Measurements from ENCODE around the gene ZNF91.

Gene ZNF91

GRCh38 chr19:23409392-23410048, 14.2 kb upstream of the ZNF91 start:
- H3K4me3 ChIP-seq (ENCODE audit: low read length in 2 of 2): no peak overlapping the region
- H2AK5ac ChIP-seq (ENCODE audit: low read depth, low read length): no peak overlapping the region
- H4K91ac ChIP-seq (ENCODE audit: low read depth, low read length, poor library complexity): no peak overlapping the region
- no peak overlapping the region for H2BK15ac ChIP-seq (ENCODE audit: low read length)
- no peak overlapping the region for H2BK120ac ChIP-seq (ENCODE audit: low read depth, low read length)
- no peak overlapping the region for H3K14ac ChIP-seq (ENCODE audit: low read length)
- no peak overlapping the region for H4K8ac ChIP-seq (ENCODE audit: low read depth, low read length)
- H3K23ac ChIP-seq (ENCODE audit: low read depth, low read length, poor library complexity): no peak overlapping the region
- H3K9me3 ChIP-seq (replicated peaks in 1 of 2; ENCODE audit: control insufficient read depth in 2 of 2, insufficient read depth in 1 of 2, low read depth in 1 of 2, low read length in 2 of 2): peaks cover 2 to 18% of the 10 kb centered on the region in 2 donors
- no peak overlapping the region for H3K27ac ChIP-seq (replicated peaks; ENCODE audit: low read length)
- peaks cover 0 to 2% of the 10 kb centered on the region in 2 donors for H3K4me1 ChIP-seq (ENCODE audit: control insufficient read depth in 2 of 2, insufficient read depth in 1 of 2, low read depth in 1 of 2, low read length in 2 of 2)
- H3K4ac ChIP-seq (ENCODE audit: low read length): no peak overlapping the region
- H3K9ac ChIP-seq (ENCODE audit: low read depth, low read length, poor library complexity): no peak overlapping the region
- peak overlapping the region; percentile 6 for H3K18ac ChIP-seq (ENCODE audit: low read length)
- H2BK5ac ChIP-seq (ENCODE audit: low read length): no peak overlapping the region
- peaks cover 2% of the 10 kb centered on the region for H3K79me1 ChIP-seq (ENCODE audit: low read depth, low read length)
- peaks cover 5 to 56% of the 10 kb centered on the region in 2 donors for H3K36me3 ChIP-seq (replicated peaks in 1 of 2; ENCODE audit: control insufficient read depth in 2 of 2, insufficient read depth in 2 of 2, low read length in 2 of 2)
- no peak overlapping the region for H3K4me2 ChIP-seq (ENCODE audit: insufficient read depth, low read length, poor library complexity, severe bottlenecking)
- DNase-seq (ENCODE audit: low spot score): no peak
- H3K27me3 ChIP-seq (ENCODE audit: control insufficient read depth in 3 of 3, insufficient read depth in 3 of 3, low read depth in 1 of 3, low read length in 3 of 3): no peaks in the 10 kb centered on the region
- no peak overlapping the region for H2BK12ac ChIP-seq (ENCODE audit: low read length)
- no CpG with 5 or more reads among the region's 21 CpGs for WGBS, 2 donors (ENCODE audit: extremely low coverage in 2 of 2, insufficient read length in 2 of 2, insufficient replicate concordance in 1 of 2)
- no peak overlapping the region for H2AFZ ChIP-seq (ENCODE audit: low read length)

- no peak overlapping the region for H3K4me3 ChIP-seq (ENCODE audit: low read length in 2 of 2)
Measured at GRCh38 chr19:23407616-23408133, 12.4 kb upstream of the ZNF91 start.

GRCh38 chr19:23406721-23407120, 11.4 kb upstream of the ZNF91 start:
- Histone ChIP-seq H3K4ac (ENCODE audit: low read length) (no peak overlapping the region), H3K4me1 (ENCODE audit: control insufficient read depth in 2 of 2, insufficient read depth in 1 of 2, low read depth in 1 of 2, low read length in 2 of 2) (peaks cover 0 to 2% of the 10 kb centered on the region in 2 donors), H3K4me2 (ENCODE audit: insufficient read depth, low read length, poor library complexity, severe bottlenecking) (no peak overlapping the region), H3K14ac (ENCODE audit: low read length) (no peak overlapping the region), H2AFZ (ENCODE audit: low read length) (no peak overlapping the region), H4K91ac (ENCODE audit: low read depth, low read length, poor library complexity) (no peak overlapping the region), H2BK5ac (ENCODE audit: low read length) (no peak overlapping the region), H3K27me3 (ENCODE audit: control insufficient read depth in 3 of 3, insufficient read depth in 3 of 3, low read depth in 1 of 3, low read length in 3 of 3) (no peaks in the 10 kb centered on the region), H3K9me3 (replicated peaks in 1 of 2; ENCODE audit: control insufficient read depth in 2 of 2, insufficient read depth in 1 of 2, low read depth in 1 of 2, low read length in 2 of 2) (peaks cover 2 to 4% of the 10 kb centered on the region in 2 donors), H3K23ac (ENCODE audit: low read depth, low read length, poor library complexity) (no peak overlapping the region), H3K27ac (replicated peaks; ENCODE audit: low read length) (no peak overlapping the region), H3K4me3 (ENCODE audit: low read length in 2 of 2) (no peak overlapping the region), H3K18ac (ENCODE audit: low read length) (no peak overlapping the region), H2BK15ac (ENCODE audit: low read length) (no peak overlapping the region), H4K8ac (ENCODE audit: low read depth, low read length) (no peak overlapping the region), H2BK120ac (ENCODE audit: low read depth, low read length) (no peak overlapping the region), H2AK5ac (ENCODE audit: low read depth, low read length) (no peak overlapping the region), H3K9ac (ENCODE audit: low read depth, low read length, poor library complexity) (no peak overlapping the region), H3K79me1 (ENCODE audit: low read depth, low read length) (peaks cover 2% of the 10 kb centered on the region), H3K36me3 (replicated peaks in 1 of 2; ENCODE audit: control insufficient read depth in 2 of 2, insufficient read depth in 2 of 2, low read length in 2 of 2) (peaks cover 19 to 74% of the 10 kb centered on the region in 2 donors), H2BK12ac (ENCODE audit: low read length) (no peak overlapping the region)
- WGBS, 2 donors (ENCODE audit: extremely low coverage in 2 of 2, insufficient read length in 2 of 2, insufficient replicate concordance in 1 of 2): no CpG with 5 or more reads among the region's 3 CpGs
- DNase-seq (ENCODE audit: low spot score): no peak

More at GRCh38 chr19:23407616-23408133, 12.4 kb upstream of the ZNF91 start:
- Histone ChIP-seq H3K18ac (ENCODE audit: low read length) (no peak overlapping the region), H2BK120ac (ENCODE audit: low read depth, low read length) (no peak overlapping the region), H3K4me2 (ENCODE audit: insufficient read depth, low read length, poor library complexity, severe bottlenecking) (no peak overlapping the region), H3K4me1 (ENCODE audit: control insufficient read depth in 2 of 2, insufficient read depth in 1 of 2, low read depth in 1 of 2, low read length in 2 of 2) (peaks cover 0 to 2% of the 10 kb centered on the region in 2 donors), H3K4ac (ENCODE audit: low read length) (no peak overlapping the region), H3K14ac (ENCODE audit: low read length) (no peak overlapping the region), H3K36me3 (replicated peaks in 1 of 2; ENCODE audit: control insufficient read depth in 2 of 2, insufficient read depth in 2 of 2, low read length in 2 of 2) (peaks cover 10 to 64% of the 10 kb centered on the region in 2 donors), H2BK12ac (ENCODE audit: low read length) (no peak overlapping the region), H3K27ac (replicated peaks; ENCODE audit: low read length) (no peak overlapping the region), H4K91ac (ENCODE audit: low read depth, low read length, poor library complexity) (no peak overlapping the region), H3K23ac (ENCODE audit: low read depth, low read length, poor library complexity) (no peak overlapping the region), H3K27me3 (ENCODE audit: control insufficient read depth in 3 of 3, insufficient read depth in 3 of 3, low read depth in 1 of 3, low read length in 3 of 3) (no peaks in the 10 kb centered on the region), H3K9ac (ENCODE audit: low read depth, low read length, poor library complexity) (no peak overlapping the region), H2BK5ac (ENCODE audit: low read length) (no peak overlapping the region), H4K8ac (ENCODE audit: low read depth, low read length) (no peak overlapping the region), H2AK5ac (ENCODE audit: low read depth, low read length) (no peak overlapping the region), H2AFZ (ENCODE audit: low read length) (no peak overlapping the region), H2BK15ac (ENCODE audit: low read length) (no peak overlapping the region), H3K9me3 (replicated peaks in 1 of 2; ENCODE audit: control insufficient read depth in 2 of 2, insufficient read depth in 1 of 2, low read depth in 1 of 2, low read length in 2 of 2) (peaks cover 2 to 7% of the 10 kb centered on the region in 2 donors), H3K79me1 (ENCODE audit: low read depth, low read length) (peaks cover 2% of the 10 kb centered on the region)
- DNase-seq (ENCODE audit: low spot score): no peak
- WGBS, 2 donors (ENCODE audit: extremely low coverage in 2 of 2, insufficient read length in 2 of 2, insufficient replicate concordance in 1 of 2): no CpG with 5 or more reads among the region's 2 CpGs

- Histone ChIP-seq H3K4ac (ENCODE audit: low read length) (no peak overlapping the region), H3K14ac (ENCODE audit: low read length) (no peak overlapping the region), H2BK5ac (ENCODE audit: low read length) (no peak overlapping the region), H2AK5ac (ENCODE audit: low read depth, low read length) (no peak overlapping the region), H3K18ac (ENCODE audit: low read length) (no peak overlapping the region), H2BK12ac (ENCODE audit: low read length) (no peak overlapping the region), H4K91ac (ENCODE audit: low read depth, low read length, poor library complexity) (no peak overlapping the region), H2BK15ac (ENCODE audit: low read length) (no peak overlapping the region), H2BK120ac (ENCODE audit: low read depth, low read length) (no peak overlapping the region), H3K4me3 (ENCODE audit: low read length in 2 of 2) (no peak overlapping the region), H3K36me3 (replicated peaks in 1 of 2; ENCODE audit: control insufficient read depth in 2 of 2, insufficient read depth in 2 of 2, low read length in 2 of 2) (peaks cover 21 to 80% of the 10 kb centered on the region in 2 donors), H3K4me2 (ENCODE audit: insufficient read depth, low read length, poor library complexity, severe bottlenecking) (no peak overlapping the region), H3K4me1 (ENCODE audit: control insufficient read depth in 2 of 2, insufficient read depth in 1 of 2, low read depth in 1 of 2, low read length in 2 of 2) (peaks cover 0 to 2% of the 10 kb centered on the region in 2 donors), H2AFZ (ENCODE audit: low read length) (no peak overlapping the region), H3K27me3 (ENCODE audit: control insufficient read depth in 3 of 3, insufficient read depth in 3 of 3, low read depth in 1 of 3, low read length in 3 of 3) (no peaks in the 10 kb centered on the region), H3K27ac (replicated peaks; ENCODE audit: low read length) (no peak overlapping the region), H4K8ac (ENCODE audit: low read depth, low read length) (no peak overlapping the region), H3K9me3 (replicated peaks in 1 of 2; ENCODE audit: control insufficient read depth in 2 of 2, insufficient read depth in 1 of 2, low read depth in 1 of 2, low read length in 2 of 2) (peaks cover 2 to 4% of the 10 kb centered on the region in 2 donors), H3K9ac (ENCODE audit: low read depth, low read length, poor library complexity) (no peak overlapping the region), H3K23ac (ENCODE audit: low read depth, low read length, poor library complexity) (no peak overlapping the region), H3K79me1 (ENCODE audit: low read depth, low read length) (peaks cover 2% of the 10 kb centered on the region)
- no CpG with 5 or more reads among the region's 2 CpGs for WGBS, 2 donors (ENCODE audit: extremely low coverage in 2 of 2, insufficient read length in 2 of 2, insufficient replicate concordance in 1 of 2)
- DNase-seq (ENCODE audit: low spot score): no peak
Measured at GRCh38 chr19:23406091-23406490, 10.8 kb upstream of the ZNF91 start.

Data from neuronal stem cell (in vitro differentiated cells).